Dermis blood vessel endothelial cell (primary cell): ENCODE results near the gene LONP1. TPM values are rescaled to one million over a fixed set of nuclear protein-coding genes. Genes with fewer than 3 reads are reported as not detected.

Experiments
- DNase-seq: peaks from one replicate; pipeline ENCODE4 v3.0.0; 2010
- total RNA-seq: library from RNA; depleted of rRNA; stranded (reverse); fragments of >200 nt; gene quantifications from 2 replicates; pipeline ENCODE4 v1.2.3, GENCODE V29; 2014

LONP1 gene
- total RNA-seq, 1 donor from 2014 or later: 73.7 TPM

DNA sequence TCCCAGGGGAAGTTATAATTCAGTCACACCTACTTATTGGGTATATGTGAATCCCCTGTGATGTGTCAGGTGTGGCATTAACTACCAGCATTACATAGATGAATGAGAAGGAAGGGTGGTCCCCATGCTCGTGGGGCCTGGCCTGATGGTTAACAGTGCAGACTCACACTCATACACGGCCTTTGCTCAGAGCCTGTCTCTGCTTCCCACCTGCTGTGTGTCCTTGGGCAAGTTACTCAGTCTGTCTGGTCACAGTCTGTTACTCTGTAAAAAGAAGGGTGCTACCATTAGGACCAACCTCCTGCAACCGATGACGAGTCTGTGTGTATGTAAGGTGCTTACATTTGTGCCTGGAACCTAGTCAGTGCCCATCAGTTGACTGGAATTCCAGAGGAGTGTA lies 73.2 kb downstream of the LONP1 start:
- DNase-seq: no peak

DNA sequence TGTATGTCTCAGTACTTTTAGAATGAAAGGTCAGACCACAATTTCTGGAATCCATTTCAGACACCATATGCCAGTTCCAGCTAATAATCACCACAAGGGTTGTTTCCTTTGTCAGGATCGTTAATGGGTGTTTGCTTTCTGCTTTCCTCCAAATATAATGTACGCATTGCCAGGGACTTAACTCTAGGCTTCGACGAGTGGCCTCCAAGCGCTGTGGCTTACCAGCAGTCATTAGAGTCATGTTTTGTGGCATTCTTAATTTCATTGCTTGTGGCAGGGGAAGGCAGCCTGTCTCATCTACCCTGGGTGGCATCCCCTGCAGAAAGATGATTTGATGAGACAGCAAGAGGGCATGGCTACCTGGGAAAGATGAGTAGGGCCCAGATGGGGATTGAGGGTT lies 74.5 kb downstream of the LONP1 start:
- no peak for DNase-seq

GRCh38 chr19:5644037-5644436 lies 75.9 kb downstream of the LONP1 start:
- DNase-seq: no peak

DNA sequence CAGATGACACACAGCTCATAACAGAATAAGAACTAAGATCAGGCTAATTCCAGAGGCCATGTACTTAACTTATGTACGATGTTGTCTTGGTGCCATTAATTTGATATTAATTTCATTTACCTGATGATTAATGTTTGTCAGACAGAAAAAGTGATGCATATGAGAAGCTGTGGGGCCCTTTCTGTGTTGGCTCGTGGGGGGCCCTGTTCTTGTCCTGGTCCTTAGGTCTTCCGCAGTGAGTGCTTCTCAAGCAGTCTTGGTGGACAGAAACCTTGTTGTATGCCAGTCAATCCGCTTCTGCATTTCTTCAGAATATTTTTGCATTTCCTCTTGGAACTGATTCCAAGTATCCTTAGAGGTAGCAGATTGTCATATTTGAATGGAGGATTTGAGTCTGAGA lies 76.9 kb downstream of the LONP1 start:
- no peak for DNase-seq

GRCh38 chr19:5642204-5642603 lies 77.7 kb downstream of the LONP1 start:
- DNase-seq: no peak

Other genes starting within 250 kb of the LONP1 start
- under 0.01 TPM in 1 of 2 replicates, not detected in the other for gene TINCR, start 152.2 kb downstream of the LONP1 start, total RNA-seq
- 33.4 and 47.5 TPM in 2 replicates for gene SAFB2, start 97.4 kb downstream of the LONP1 start, total RNA-seq
- gene SAFB, start 97.1 kb downstream of the LONP1 start, total RNA-seq: 56.0 and 60.1 TPM in 2 replicates
- gene MICOS13, start 39.6 kb downstream of the LONP1 start, total RNA-seq: 13.4 and 22.3 TPM in 2 replicates
- 7.4 and 9.7 TPM in 2 replicates for gene HSD11B1L, start 39.1 kb downstream of the LONP1 start, total RNA-seq
- 379 and 554 TPM in 2 replicates for gene RPL36, start 29.9 kb downstream of the LONP1 start, total RNA-seq
- gene CATSPERD, start 491 bp upstream of the LONP1 start, total RNA-seq: not detected in 2 replicates
- gene PRR22, start 64.6 kb upstream of the LONP1 start, total RNA-seq: 0.51 TPM in 2 replicates
- gene DUS3L, start 71.0 kb upstream of the LONP1 start, total RNA-seq: 21.8 and 38.9 TPM in 2 replicates
- 0.42 and 0.85 TPM in 2 replicates for gene NRTN, start 84.9 kb upstream of the LONP1 start, total RNA-seq
- gene FUT6, start 119.6 kb upstream of the LONP1 start, total RNA-seq: not detected in 2 replicates
- gene FUT3, start 131.3 kb upstream of the LONP1 start, total RNA-seq: not detected in 2 replicates
- gene FUT5, start 150.4 kb upstream of the LONP1 start, total RNA-seq: not detected in 2 replicates
- gene NDUFA11, start 183.6 kb upstream of the LONP1 start, total RNA-seq: 283 and 366 TPM in 2 replicates
- 6.0 and 8.5 TPM in 2 replicates for gene VMAC, start 184.7 kb upstream of the LONP1 start, total RNA-seq
- 2.6 and 3.7 TPM in 2 replicates for gene CAPS, start 194.1 kb upstream of the LONP1 start, total RNA-seq